Measurements from ENCODE around the gene CENPU. TPM values are rescaled to one million over a fixed set of nuclear protein-coding genes. Genes with fewer than 3 reads are reported as not detected.

The CENPU gene
- total and polyA plus RNA-seq, 2 of the 8 experiments (the other 6 are each of a cell fraction or from before 2014, with no cell fraction given) = 32.1 to 122 TPM

- H2BK120ac ChIP-seq (replicated peaks; ENCODE audit: low read depth, low read length) = no peak overlapping the region
- no peak overlapping the region for H2BK20ac ChIP-seq (ENCODE audit: low read length)
- ChIA-PET CTCF (ENCODE audit: partially characterized antibody) (interaction anchor here (1.1 to 1.2 kb wide), 2 partner anchors 230 to 426 kb away, joined by 3 read pairs; no protein-coding TSS in a partner anchor), POLR2A (ENCODE audit: partially characterized antibody) (interaction anchor here (1.1 kb wide), 1 partner anchor 454 kb away, joined by 4 read pairs; the partner anchor contains the start of gene SLC25A4)
- H3K9me3 ChIP-seq (ENCODE audit: insufficient read depth in 2 of 2, low read depth in 1 of 2, low read length in 1 of 2) = no peaks in the 10 kb centered on the region
- no peak overlapping the region for H3K56ac ChIP-seq (replicated peaks; ENCODE audit: insufficient read length, low read depth, low read length)
- H3K4me2 ChIP-seq (ENCODE audit: insufficient read depth in 1 of 2, low read depth in 2 of 2, low read length in 2 of 2) = no peak overlapping the region
- no peaks in the 10 kb centered on the region for H3K79me1 ChIP-seq (ENCODE audit: low read depth, low read length)
- H2BK15ac ChIP-seq (ENCODE audit: low read length) = no peak overlapping the region
- H4K5ac ChIP-seq (ENCODE audit: insufficient read length, low read depth, low read length) = no peak overlapping the region
- no peak overlapping the region for H2AK5ac ChIP-seq (ENCODE audit: low read depth, low read length)
- no peak overlapping the region for H4K91ac ChIP-seq (replicated peaks; ENCODE audit: insufficient read length, low read length)
- H3K23ac ChIP-seq (ENCODE audit: insufficient read length) = no peak overlapping the region
- no peaks in the 10 kb centered on the region for H3K79me2 ChIP-seq (ENCODE audit: control insufficient read depth in 1 of 2, insufficient read depth in 2 of 2, low read length in 2 of 2)
- no peak overlapping the region for H3K4ac ChIP-seq (replicated peaks; ENCODE audit: insufficient read length, low read depth, low read length)
- H3K4me1 ChIP-seq (replicated peaks in 1 of 4; ENCODE audit: control insufficient read depth in 3 of 4, insufficient read depth in 4 of 4, low read length in 3 of 4) = peaks cover 0 to 4% (median 3%) of the 10 kb centered on the region in 4 experiments; a peak in 5 of 7 replicates
- FAIRE-seq (no peak), DNase-seq (ENCODE audit: low read depth in 1 of 2, low spot score in 2 of 2) (no peak)
- no peak overlapping the region for H4K8ac ChIP-seq (ENCODE audit: extremely low read depth, insufficient read depth, low read length)
- no peak overlapping the region for H2BK12ac ChIP-seq (ENCODE audit: low read depth, low read length)
- 56% methylated on average over 5 of the region's 5 CpGs; no CpG with 5 or more reads in 1 of the 2 experiments for WGBS, 2 experiments (ENCODE audit: extremely low coverage in 1 of 2, insufficient coverage in 1 of 2, insufficient read length in 1 of 2, insufficient replicate concordance in 2 of 2, low coverage in 1 of 2, low lambda C conversion rate in 2 of 2, missing lambda C conversion rate in 1 of 2)
- H3K18ac ChIP-seq (ENCODE audit: extremely low read depth, low read length) = no peak overlapping the region
- no peaks in the 10 kb centered on the region for H3K27me3 ChIP-seq (replicated peaks in 1 of 4; ENCODE audit: control insufficient read depth in 3 of 4, extremely low read depth in 1 of 4, insufficient read depth in 3 of 4, low read length in 3 of 4)
- no peaks in the 10 kb centered on the region for H4K20me1 ChIP-seq (replicated peaks in 1 of 2; ENCODE audit: control insufficient read depth in 1 of 2, insufficient read depth in 2 of 2, low read length in 2 of 2)
- no peak overlapping the region for H2AFZ ChIP-seq (ENCODE audit: low read length)
- H3K9ac ChIP-seq (replicated peaks in 1 of 4; ENCODE audit: extremely low read depth in 1 of 4, low read depth in 3 of 4, low read length in 3 of 4) = no peak overlapping the region
- H3K4me3 ChIP-seq (ENCODE audit: extremely low read depth in 1 of 4, insufficient read depth in 2 of 4, low read depth in 3 of 4, low read length in 4 of 4) = no peak overlapping the region
- no peak overlapping the region for H2BK5ac ChIP-seq (ENCODE audit: low read depth, low read length)
- peaks cover 0 to 23% (median 9%) of the 10 kb centered on the region in 4 experiments; a peak in 4 of 8 replicates for H3K36me3 ChIP-seq (ENCODE audit: control insufficient read depth in 2 of 4, insufficient read depth in 4 of 4, low read length in 3 of 4)
- H3K23me2 ChIP-seq (ENCODE audit: low read depth, low read length) = no peaks in the 10 kb centered on the region
- H3K27ac ChIP-seq (ENCODE audit: low read depth, low read length) = no peak overlapping the region
- no peak overlapping the region for H3K14ac ChIP-seq (ENCODE audit: insufficient read length)
- TF ChIP-seq SP4 (IDR thresholded peaks at IDR 0.05; ENCODE audit: low read length) (no peak), POLR2AphosphoS5 (IDR thresholded peaks at IDR 0.05; ENCODE audit: low read depth, low read length) (no peak), YY1 (IDR thresholded peaks at IDR 0.05; ENCODE audit: low read depth, low read length) (no peak), SP1 (IDR thresholded peaks at IDR 0.05; ENCODE audit: low read depth, low read length) (no peak), JUN (IDR thresholded peaks at IDR 0.05; ENCODE audit: low read depth, low read length) (no peak), MAFK (IDR thresholded peaks at IDR 0.05; ENCODE audit: low read depth, low read length) (no peak), HDAC6 (IDR thresholded peaks at IDR 0.05; ENCODE audit: low read depth, low read length) (no peak), HDAC2 (IDR thresholded peaks at IDR 0.05; ENCODE audit: borderline replicate concordance in 1 of 2, low read depth in 2 of 2, low read length in 2 of 2) (no peak), CBX8 (IDR thresholded peaks at IDR 0.05; ENCODE audit: borderline replicate concordance, low read depth, low read length) (no peak), TAF1 (IDR thresholded peaks at IDR 0.05; ENCODE audit: low read depth, low read length) (no peak), TAF7 (optimal IDR thresholded peaks at IDR 0.05; ENCODE audit: borderline replicate concordance, low read depth, low read length) (no peak), CHD1 (IDR thresholded peaks at IDR 0.05; ENCODE audit: low read depth, low read length) (no peak), BCL11A (IDR thresholded peaks at IDR 0.05; ENCODE audit: low read depth in 2 of 2, low read length in 2 of 2) (no peak), CREB1 (IDR thresholded peaks at IDR 0.05) (no peak), ASH2L (IDR thresholded peaks at IDR 0.05; ENCODE audit: low read length) (no peak), EGR1 (IDR thresholded peaks at IDR 0.05; ENCODE audit: borderline replicate concordance, low read depth, low read length) (no peak), CEBPB (IDR thresholded peaks at IDR 0.05; ENCODE audit: low read depth, low read length) (no peak)
Measured at GRCh38 chr4:184689681-184690080, 44.2 kb downstream of the CENPU start.

All from H1 (cell line).